ENCODE data around the gene ENPEP. TPM values are rescaled to one million over a fixed set of nuclear protein-coding genes. Genes with fewer than 3 reads are reported as not detected.

Gene ENPEP
- total RNA-seq, 2 experiments from 2014 or later = 0.53 TPM; not detected in 1

- Mint-ChIP-seq H3K4me1 (ENCODE audit: low read depth) (no peaks in the 10 kb centered on the region), H3K36me3 (ENCODE audit: low read depth) (no peaks in the 10 kb centered on the region), H3K27me3 (ENCODE audit: low read depth) (peaks cover 14% of the 10 kb centered on the region), H3K9me3 (ENCODE audit: insufficient read depth) (no peaks in the 10 kb centered on the region), H3K27ac (no peak overlapping the region), H3K4me3 (no peak overlapping the region)
- POLR2A ChIA-PET = interaction anchor here (0.7 kb wide), 2 partner anchors 37 to 454 kb away, joined by 3 read pairs; no protein-coding TSS in a partner anchor
- DNase-seq (no peak), ATAC-seq (no peak)
- CTCF ChIA-PET = interaction anchor here (1.2 kb wide), 1 partner anchor 489 kb away, joined by 3 read pairs; no protein-coding TSS in a partner anchor
Measured at GRCh38 chr4:110487873-110488272, 11.9 kb downstream of the ENPEP start.

DNA sequence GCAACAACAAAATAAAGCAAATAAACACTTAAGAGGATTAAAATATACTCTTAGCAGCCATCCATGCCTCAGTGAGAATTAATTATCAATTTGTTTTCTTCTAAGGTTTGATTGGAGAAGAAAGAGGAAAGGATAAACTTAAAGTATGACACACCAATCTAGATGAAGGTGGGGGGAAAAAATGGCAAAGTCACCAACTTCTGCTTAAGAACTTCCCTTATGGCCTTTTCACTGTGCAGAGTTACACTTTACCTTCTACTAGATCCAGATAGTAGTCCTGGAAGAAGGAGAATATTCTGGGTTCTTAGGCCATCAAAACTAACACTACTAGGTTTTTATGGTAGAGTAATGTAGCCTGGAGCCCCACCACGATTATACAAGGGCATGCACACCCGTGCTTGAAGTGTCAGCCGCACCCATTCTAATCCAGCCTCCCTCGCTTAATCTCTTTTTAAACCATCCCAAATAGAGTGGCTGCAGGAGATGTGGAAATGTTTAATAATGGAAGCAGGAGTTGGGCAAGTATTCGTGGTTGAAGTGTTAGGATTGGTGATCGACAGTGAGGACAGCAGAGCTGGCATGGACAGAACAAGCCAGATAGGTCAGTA lies 14.1 kb downstream of the ENPEP start:
- H3K27ac Mint-ChIP-seq = no peak overlapping the region
- DNase-seq (no peak), ATAC-seq (no peak)
- no peaks in the 10 kb centered on the region for H3K9me3 Mint-ChIP-seq (ENCODE audit: insufficient read depth)
- no peak overlapping the region for H3K4me3 Mint-ChIP-seq
- H3K27me3 Mint-ChIP-seq (ENCODE audit: low read depth) = peaks cover 17% of the 10 kb centered on the region
- H3K4me1 Mint-ChIP-seq (ENCODE audit: low read depth) = no peaks in the 10 kb centered on the region
- no peaks in the 10 kb centered on the region for H3K36me3 Mint-ChIP-seq (ENCODE audit: low read depth)
- ChIA-PET POLR2A (no interaction called here), CTCF (no interaction called here)

- Mint-ChIP-seq H3K4me1 (ENCODE audit: low read depth) (no peaks in the 10 kb centered on the region), H3K27ac (no peak overlapping the region), H3K36me3 (ENCODE audit: low read depth) (no peaks in the 10 kb centered on the region), H3K4me3 (no peak overlapping the region), H3K27me3 (ENCODE audit: low read depth) (peaks cover 14% of the 10 kb centered on the region), H3K9me3 (ENCODE audit: insufficient read depth) (no peaks in the 10 kb centered on the region)
- POLR2A ChIA-PET = no interaction called here
- CTCF ChIA-PET = interaction anchor here (1.3 kb wide), 1 partner anchor 494 kb away, joined by 3 read pairs; no protein-coding TSS in a partner anchor
- DNase-seq (no peak), ATAC-seq (no peak)
Measured at GRCh38 chr4:110492522-110492921, 16.6 kb downstream of the ENPEP start.

DNA sequence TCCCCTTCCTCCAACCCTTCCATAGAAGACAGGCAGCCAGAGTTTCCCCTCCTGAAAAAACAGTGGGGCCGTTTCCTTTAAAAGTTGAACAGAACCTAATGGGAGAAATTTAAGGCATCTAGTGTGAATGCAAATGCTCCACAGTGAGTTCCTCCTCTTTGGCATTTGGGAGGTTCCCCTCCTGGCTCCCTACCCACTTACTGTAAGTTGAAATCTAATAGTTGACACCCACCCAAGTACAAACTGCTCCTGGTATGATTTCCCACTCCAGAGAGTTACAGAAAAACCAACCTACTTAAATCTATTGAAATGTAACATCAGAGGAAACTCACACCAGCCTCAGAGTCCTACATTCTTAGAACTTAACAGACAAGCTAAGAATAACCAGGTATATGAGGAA lies 17.6 kb downstream of the ENPEP start:
- POLR2A ChIA-PET = no interaction called here
- H3K27ac Mint-ChIP-seq = no peak overlapping the region

GRCh38 chr4:110498420-110498819 lies 22.5 kb downstream of the ENPEP start:
- Mint-ChIP-seq H3K36me3 (ENCODE audit: low read depth) (no peaks in the 10 kb centered on the region), H3K27me3 (ENCODE audit: low read depth) (peaks cover 10% of the 10 kb centered on the region), H3K9me3 (ENCODE audit: insufficient read depth) (no peaks in the 10 kb centered on the region), H3K4me3 (no peak overlapping the region), H3K27ac (no peak overlapping the region), H3K4me1 (ENCODE audit: low read depth) (no peaks in the 10 kb centered on the region)
- ATAC-seq = no peak
- no peak for DNase-seq
- POLR2A ChIA-PET = no interaction called here
- CTCF ChIA-PET = interaction anchor here (1.3 kb wide), 1 partner anchor 492 kb away, joined by 3 read pairs; no protein-coding TSS in a partner anchor

More for the DNA sequence above, 17.6 kb downstream of the ENPEP start:
- ATAC-seq (no peak), DNase-seq (no peak)
- H3K9me3 Mint-ChIP-seq (ENCODE audit: insufficient read depth) = no peaks in the 10 kb centered on the region
- H3K27me3 Mint-ChIP-seq (ENCODE audit: low read depth) = peaks cover 13% of the 10 kb centered on the region
- H3K4me3 Mint-ChIP-seq = no peak overlapping the region
- H3K4me1 Mint-ChIP-seq (ENCODE audit: low read depth) = no peaks in the 10 kb centered on the region
- CTCF ChIA-PET = interaction anchor here (0.6 to 1.3 kb wide), 2 partner anchors 495 to 799 kb away, joined by 3 read pairs; no protein-coding TSS in a partner anchor
- no peaks in the 10 kb centered on the region for H3K36me3 Mint-ChIP-seq (ENCODE audit: low read depth)

DNA sequence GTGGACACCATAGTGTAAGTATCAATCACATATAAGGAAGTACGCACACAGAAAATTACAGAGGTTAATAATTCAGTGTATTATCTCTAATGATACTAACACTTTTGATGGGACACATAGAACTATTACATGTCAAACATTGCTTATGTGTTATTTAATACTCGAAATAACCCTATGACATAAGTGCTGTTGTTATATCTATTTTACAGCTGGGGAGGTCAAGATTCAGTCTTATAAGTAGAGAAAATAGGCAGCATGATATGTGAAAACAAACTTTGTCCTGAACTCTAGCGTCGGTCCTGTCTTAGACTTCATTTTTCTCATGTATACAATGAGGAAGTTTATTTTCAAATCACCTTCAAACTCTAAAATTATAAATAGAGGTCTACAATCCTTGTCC lies 23.2 kb downstream of the ENPEP start:
- ChIA-PET CTCF (no interaction called here), POLR2A (no interaction called here)
- no peaks in the 10 kb centered on the region for H3K9me3 Mint-ChIP-seq (ENCODE audit: insufficient read depth)
- peaks cover 9% of the 10 kb centered on the region for H3K27me3 Mint-ChIP-seq (ENCODE audit: low read depth)
- ATAC-seq (no peak), DNase-seq (no peak)
- no peaks in the 10 kb centered on the region for H3K36me3 Mint-ChIP-seq (ENCODE audit: low read depth)
- H3K27ac Mint-ChIP-seq = no peak overlapping the region
- H3K4me1 Mint-ChIP-seq (ENCODE audit: low read depth) = no peaks in the 10 kb centered on the region
- H3K4me3 Mint-ChIP-seq = no peak overlapping the region

- ChIA-PET POLR2A (no interaction called here), CTCF (no interaction called here)
- no peak for ATAC-seq
Measured at GRCh38 chr4:110501826-110502225, 25.9 kb downstream of the ENPEP start.

DNA sequence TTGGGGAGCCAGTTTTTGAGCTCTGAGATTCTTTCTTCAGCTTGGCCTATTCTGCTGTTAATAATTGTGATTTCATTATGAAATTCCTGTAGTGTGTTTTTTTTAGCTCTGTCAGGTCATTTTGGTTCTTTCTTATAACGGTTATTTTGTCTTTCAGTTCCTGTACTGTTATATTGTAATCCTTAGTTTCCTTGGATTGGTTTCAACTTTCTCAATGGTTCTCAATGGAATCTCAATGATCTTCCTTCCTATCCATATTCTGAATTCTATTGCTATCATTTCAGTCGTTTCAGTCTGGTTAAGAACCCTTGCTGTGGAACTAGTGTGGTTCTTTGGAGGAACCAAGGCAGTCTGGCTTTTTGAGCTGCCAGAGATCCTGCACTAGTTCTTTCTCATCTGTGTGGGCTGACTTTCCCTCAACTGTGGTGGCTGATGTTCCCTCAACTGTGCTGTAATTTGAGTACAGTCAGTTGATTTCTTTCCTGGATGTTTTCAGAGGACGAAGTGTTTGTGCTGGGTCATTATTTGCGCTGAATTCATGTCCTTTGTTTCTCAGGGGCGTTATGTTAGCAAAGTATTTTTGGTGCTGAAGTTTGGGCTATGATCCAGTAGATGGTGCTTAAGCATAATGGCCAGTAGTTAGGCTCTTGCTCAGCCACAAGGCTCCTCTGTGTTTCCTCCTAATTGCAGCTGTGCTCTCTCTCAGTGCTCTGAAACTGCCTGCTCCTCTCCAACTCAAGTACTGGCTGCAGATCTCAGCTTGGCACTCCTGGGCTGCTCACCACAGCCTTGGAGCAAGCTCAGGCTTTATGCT lies 27.5 kb downstream of the ENPEP start:
- Mint-ChIP-seq H3K27ac (no peak overlapping the region), H3K4me1 (ENCODE audit: low read depth) (no peaks in the 10 kb centered on the region), H3K4me3 (no peak overlapping the region), H3K27me3 (ENCODE audit: low read depth) (peaks cover 6% of the 10 kb centered on the region), H3K36me3 (ENCODE audit: low read depth) (no peaks in the 10 kb centered on the region), H3K9me3 (ENCODE audit: insufficient read depth) (no peaks in the 10 kb centered on the region)
- ATAC-seq = no peak
- no peak for DNase-seq
- CTCF ChIA-PET = interaction anchor here (1.1 kb wide), 1 partner anchor 502 kb away, joined by 3 read pairs; no protein-coding TSS in a partner anchor
- POLR2A ChIA-PET = interaction anchor here (0.6 kb wide), 1 partner anchor 505 kb away, joined by 5 read pairs; no protein-coding TSS in a partner anchor

More at GRCh38 chr4:110501826-110502225, 25.9 kb downstream of the ENPEP start:
- H3K4me1 Mint-ChIP-seq (ENCODE audit: low read depth) = no peaks in the 10 kb centered on the region
- no peak overlapping the region for H3K4me3 Mint-ChIP-seq
- no peaks in the 10 kb centered on the region for H3K36me3 Mint-ChIP-seq (ENCODE audit: low read depth)
- H3K27ac Mint-ChIP-seq = no peak overlapping the region
- no peak for DNase-seq
- peaks cover 7% of the 10 kb centered on the region for H3K27me3 Mint-ChIP-seq (ENCODE audit: low read depth)
- H3K9me3 Mint-ChIP-seq (ENCODE audit: insufficient read depth) = no peaks in the 10 kb centered on the region

- DNase-seq (no peak), ATAC-seq (no peak)
- Mint-ChIP-seq H3K4me1 (ENCODE audit: low read depth) (no peaks in the 10 kb centered on the region), H3K27me3 (ENCODE audit: low read depth) (peaks cover 4% of the 10 kb centered on the region), H3K36me3 (ENCODE audit: low read depth) (no peaks in the 10 kb centered on the region), H3K27ac (no peak overlapping the region), H3K4me3 (no peak overlapping the region), H3K9me3 (ENCODE audit: insufficient read depth) (no peaks in the 10 kb centered on the region)
- POLR2A ChIA-PET = no interaction called here
- CTCF ChIA-PET = interaction anchor here (1.1 kb wide), 1 partner anchor 502 kb away, joined by 3 read pairs; no protein-coding TSS in a partner anchor
Measured at GRCh38 chr4:110504084-110504435, 28.1 kb downstream of the ENPEP start.

- H3K27me3 Mint-ChIP-seq (ENCODE audit: low read depth) = peaks cover 2% of the 10 kb centered on the region
- H3K9me3 Mint-ChIP-seq (ENCODE audit: insufficient read depth) = no peaks in the 10 kb centered on the region
- H3K27ac Mint-ChIP-seq = no peak overlapping the region
- ChIA-PET CTCF (no interaction called here), POLR2A (no interaction called here)
- no peak overlapping the region for H3K4me3 Mint-ChIP-seq
- ATAC-seq (no peak), DNase-seq (no peak)
- H3K36me3 Mint-ChIP-seq (ENCODE audit: low read depth) = no peaks in the 10 kb centered on the region
- no peaks in the 10 kb centered on the region for H3K4me1 Mint-ChIP-seq (ENCODE audit: low read depth)
Measured at GRCh38 chr4:110505440-110505839, 29.5 kb downstream of the ENPEP start.

DNA sequence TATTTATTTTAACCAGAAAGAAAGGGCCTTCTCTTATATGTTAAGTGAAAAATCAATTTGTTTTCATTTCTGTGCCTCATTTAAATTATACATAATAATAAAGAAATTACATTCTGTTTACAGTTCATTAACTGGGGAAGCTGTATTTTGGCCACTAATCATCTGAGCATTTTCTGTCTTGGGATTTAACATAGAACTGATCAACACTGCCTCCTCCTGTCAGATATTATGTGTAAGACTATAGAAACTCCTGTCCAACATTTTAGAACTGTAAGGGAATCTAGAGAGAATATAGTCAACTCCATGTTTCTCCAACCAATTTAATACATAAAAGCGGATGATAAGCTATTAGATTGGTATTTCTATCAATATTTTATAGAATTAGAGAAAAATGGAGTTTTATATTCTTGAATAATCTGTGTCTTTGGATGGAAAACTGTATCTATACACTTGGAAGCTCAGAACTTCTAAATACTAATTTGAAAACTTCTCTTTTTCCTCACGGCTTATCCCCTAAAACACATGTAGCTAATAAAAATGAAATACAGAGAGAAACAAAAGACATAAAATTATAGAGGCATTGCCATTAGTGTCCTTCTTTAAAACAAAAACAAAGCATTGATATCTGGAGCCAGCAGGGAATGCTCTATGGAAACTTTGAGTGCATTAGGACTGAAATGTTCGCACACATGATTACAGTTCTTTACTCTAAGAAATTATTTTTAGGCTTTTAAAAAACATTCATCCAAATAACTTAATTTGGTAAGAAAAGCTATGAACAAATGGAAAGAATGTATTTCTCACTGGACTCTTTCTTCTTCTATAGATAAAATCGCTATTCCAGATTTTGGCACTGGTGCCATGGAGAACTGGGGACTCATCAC lies 33.1 kb downstream of the ENPEP start:
- Mint-ChIP-seq H3K27ac (no peak overlapping the region), H3K4me1 (ENCODE audit: low read depth) (no peaks in the 10 kb centered on the region), H3K9me3 (ENCODE audit: insufficient read depth) (no peaks in the 10 kb centered on the region), H3K27me3 (ENCODE audit: low read depth) (no peaks in the 10 kb centered on the region), H3K36me3 (ENCODE audit: low read depth) (no peaks in the 10 kb centered on the region), H3K4me3 (no peak overlapping the region)
- DNase-seq (no peak), ATAC-seq (no peak)
- POLR2A ChIA-PET = no interaction called here
- CTCF ChIA-PET = interaction anchor here (0.8 to 2.1 kb wide), 11 partner anchors 16 to 515 kb away, joined by 3 to 13 read pairs (median 4); no protein-coding TSS in a partner anchor

All from activated CD8-positive, alpha-beta T cell treated with anti-CD3 and anti-CD28 coated beads, Interleukin-2, amount 10 ng/mL, durations not matched to agents 7 days and 5 days (primary cell).